ENCODE data around the gene QKI. TPM values are rescaled to one million over a fixed set of nuclear protein-coding genes. Genes with fewer than 3 reads are reported as not detected.

Gene QKI
- total and polyA plus RNA-seq, 2 donors (not counting 3 experiments of a cell fraction or from before 2014, with no cell fraction given) = 178 to 232 TPM

- dilution Hi-C loops (cut with MboI; ENCODE audit: extremely low pct_ligation_motif_present, low sequenced_read_pairs) = no loop called here
- Histone ChIP-seq H3K9me1 (replicated peaks; ENCODE audit: control insufficient read depth, extremely low read depth, insufficient read depth, low read length) (no peaks in the 10 kb centered on the region), H3K27ac (ENCODE audit: insufficient read depth, low read depth, low read length) (no peak overlapping the region), H3K4me2 (ENCODE audit: insufficient read depth, low read length) (no peak overlapping the region), H3K4me3 (replicated peaks in 1 of 3; ENCODE audit: insufficient read depth in 1 of 3, low read depth in 1 of 3, low read length in 3 of 3) (no peak overlapping the region), H3K27me3 (ENCODE audit: control insufficient read depth in 2 of 2, insufficient read depth in 2 of 2, low read length in 2 of 2) (no peaks in the 10 kb centered on the region), H3K36me3 (ENCODE audit: control insufficient read depth in 2 of 2, extremely low read depth in 1 of 2, insufficient read depth in 2 of 2, low read length in 2 of 2) (peaks cover 0 to 1% of the 10 kb centered on the region in 2 experiments), H3K79me2 (ENCODE audit: control insufficient read depth, insufficient read depth, low read length) (no peaks in the 10 kb centered on the region), H3K4me1 (ENCODE audit: control insufficient read depth, extremely low read depth, insufficient read depth, low read length) (peaks cover 7% of the 10 kb centered on the region), H3K9ac (replicated peaks; ENCODE audit: extremely low read depth, insufficient read depth, low read length) (no peak overlapping the region), H4K20me1 (replicated peaks; ENCODE audit: control insufficient read depth, extremely low read depth, insufficient read depth, low read length) (no peaks in the 10 kb centered on the region), H3K9me3 (replicated peaks; ENCODE audit: control insufficient read depth, insufficient read depth, low read length) (no peaks in the 10 kb centered on the region), H2AFZ (ENCODE audit: low read depth, low read length) (no peak overlapping the region)
- no peak for TF ChIP-seq FOS (IDR thresholded peaks at IDR 0.05; ENCODE audit: borderline replicate concordance, insufficient read depth, low read length)
- no peak for TF ChIP-seq MAX (IDR thresholded peaks at IDR 0.05; ENCODE audit: insufficient read depth, insufficient read length)
- no peak for TF ChIP-seq MYC (IDR thresholded peaks at IDR 0.05; ENCODE audit: low read depth, low read length)
- TF ChIP-seq POLR2A (IDR thresholded peaks at IDR 0.05; ENCODE audit: low read depth, low read length) = no peak
- TF ChIP-seq POLR2AphosphoS5 (IDR thresholded peaks at IDR 0.05; ENCODE audit: insufficient read depth, low read depth, low read length) = no peak
- no peak for TF ChIP-seq CTCF (IDR thresholded peaks at IDR 0.05; ENCODE audit: extremely low read depth in 1 of 2, insufficient read depth in 1 of 2, low read depth in 1 of 2, low read length in 2 of 2)
- no peak for TF ChIP-seq EZH2 (IDR thresholded peaks at IDR 0.05; ENCODE audit: borderline replicate concordance, low read depth, low read length, severe bottlenecking)
- ChIA-PET CTCF (no interaction called here), POLR2A (no interaction called here)
- BruUV-seq (replicated peaks) = no TSS peak
- intact Hi-C loops (cut with micrococcal nuclease) = no loop called here
- FAIRE-seq = no peak
- no peak for DNase-seq (ENCODE audit: low read depth, low spot score)
Measured at GRCh38 chr6:163576114-163576513, 161.6 kb downstream of the QKI start.

Measured in endothelial cell of umbilical vein (primary cell).